Thoracic aorta (tissue), 2 donors: ENCODE results near the gene RAD51AP1. TPM values are rescaled to one million over a fixed set of nuclear protein-coding genes. Genes with fewer than 3 reads are reported as not detected.

Experiments used
- ATAC-seq: fragments of 150-250 bp; one replicate; pipeline ENCODE4 v1.8.0; 2017; ENCODE audit warnings: low read depth; ENCODE audit not compliant: insufficient number of reproducible peaks, low FRiP score
- DNase-seq: peaks from one replicate; pipeline ENCODE4 v3.0.0-alpha.2; 2020; ENCODE audit warnings: low spot score
- H3K27ac ChIP-seq, 2 donors: fragments of 200-600 bp; sonication (generic); 1 replicate in 1 of 2; 2 replicates in 1 of 2; pipeline ENCODE4 v1.5.1; 2016; ENCODE audit warnings: mild to moderate bottlenecking in 2 of 2, moderate library complexity in 2 of 2
- H3K27me3 ChIP-seq: fragments of 200-600 bp; sonication (generic); replicated peaks from 2 replicates; pipeline ENCODE4 v1.6.0; 2016; ENCODE audit warnings: mild to moderate bottlenecking; ENCODE audit not compliant: insufficient read depth
- H3K36me3 ChIP-seq: fragments of 200-600 bp; sonication (generic); one replicate; pipeline ENCODE4 v1.5.1; 2016
- H3K4me1 ChIP-seq, 2 donors: fragments of 200-600 bp; sonication (generic); 1 replicate in 1 of 2; 2 replicates in 1 of 2; pipeline versions ENCODE4 v1.5.1 to v1.6.0; 2016; ENCODE audit warnings: low read depth in 2 of 2, mild to moderate bottlenecking in 1 of 2; ENCODE audit not compliant: control insufficient read depth in 1 of 2
- H3K4me3 ChIP-seq: fragments of 200-600 bp; sonication (generic); 2 replicates; pipeline ENCODE4 v1.5.1; 2016; ENCODE audit warnings: mild to moderate bottlenecking
- H3K9me3 ChIP-seq: fragments of 200-600 bp; sonication (generic); 2 replicates; pipeline ENCODE4 v1.5.1; 2016
- CTCF ChIP-seq: fragments of 200-600 bp; sonication (generic); IDR thresholded peaks from one replicate; pipeline ENCODE4 v1.5.1; 2019; ENCODE audit warnings: antibody characterized with exemption
- total RNA-seq, 2 donors: library from RNA; depleted of rRNA; stranded (reverse); fragments of >200 nt; gene quantifications; one replicate each; pipeline versions ENCODE4 v1.1.0 to v1.2.3, GENCODE V29; 2016

RAD51AP1 gene
- total RNA-seq: 10 to 100 TPM in 1 of 2 donors, not detected in 1; 10.2 TPM

GRCh38 chr12:4538207-4539160 is at the start of gene RAD51AP1:
RAD51AP1 (plus strand) TSS chr12:4538890; CDS start chr12:4538940, 50 bp downstream.
- peak within 1 kb of the TSS; percentile 91 for H3K4me3 ChIP-seq
- H3K27ac ChIP-seq: peak within 1 kb of the TSS; percentile 94 to 96
- no peaks in the 10 kb centered on the region for H3K9me3 ChIP-seq
- no peaks in the 10 kb centered on the region for H3K27me3 ChIP-seq
- DNase-seq: peak; percentile 73
- peaks cover under 1% of the 10 kb centered on the region for H3K36me3 ChIP-seq
- H3K4me1 ChIP-seq: peaks cover 7 to 18% of the 10 kb centered on the region in 2 donors
- no peak for TF ChIP-seq CTCF
- peak; percentile 92 for ATAC-seq

GRCh38 chr12:4489556-4489955 is 49.1 kb upstream of the RAD51AP1 start:
- no peak for DNase-seq
- H3K27me3 ChIP-seq: no peaks in the 10 kb centered on the region
- no peak for TF ChIP-seq CTCF
- no peak overlapping the region for H3K4me3 ChIP-seq
- no peaks in the 10 kb centered on the region for H3K9me3 ChIP-seq
- no peak for ATAC-seq
- no peaks in the 10 kb centered on the region for H3K4me1 ChIP-seq
- no peak overlapping the region for H3K27ac ChIP-seq
- peaks cover 22% of the 10 kb centered on the region for H3K36me3 ChIP-seq

- Histone ChIP-seq H3K9me3 (no peaks in the 10 kb centered on the region), H3K4me1 (no peaks in the 10 kb centered on the region), H3K27ac (no peak overlapping the region), H3K36me3 (peaks cover 22% of the 10 kb centered on the region), H3K4me3 (no peak overlapping the region), H3K27me3 (no peaks in the 10 kb centered on the region)
- ATAC-seq (no peak), DNase-seq (no peak)
- TF ChIP-seq CTCF: no peak
These were observed 47.7 kb upstream of the RAD51AP1 start for GRCh38 chr12:4490973-4491372.

- no peak overlapping the region for H3K4me3 ChIP-seq
- no peaks in the 10 kb centered on the region for H3K27me3 ChIP-seq
- no peaks in the 10 kb centered on the region for H3K9me3 ChIP-seq
- no peaks in the 10 kb centered on the region for H3K4me1 ChIP-seq
- TF ChIP-seq CTCF: no peak
- H3K36me3 ChIP-seq: peaks cover 6% of the 10 kb centered on the region
- ATAC-seq: no peak
- no peak for DNase-seq
- H3K27ac ChIP-seq: no peak overlapping the region
These were observed 42.4 kb upstream of the RAD51AP1 start for GRCh38 chr12:4496145-4496838.

- H3K9me3 ChIP-seq: no peaks in the 10 kb centered on the region
- DNase-seq (no peak), ATAC-seq (no peak)
- no peaks in the 10 kb centered on the region for H3K4me1 ChIP-seq
- no peak overlapping the region for H3K27ac ChIP-seq
- H3K36me3 ChIP-seq: peaks cover 19% of the 10 kb centered on the region
- no peak for TF ChIP-seq CTCF
- H3K27me3 ChIP-seq: no peaks in the 10 kb centered on the region
- H3K4me3 ChIP-seq: no peak overlapping the region
These were observed 39.5 kb upstream of the RAD51AP1 start for GRCh38 chr12:4499186-4499585.
